AG09319 (cell line): Measurements from ENCODE around the gene TMEM115.

Experiments
- DNase-seq: peaks from one replicate; pipeline ENCODE4 v3.0.0-alpha.2; 2010; ENCODE audit warnings: low read depth; ENCODE audit errors: extremely low read depth
- CTCF ChIP-seq: IDR thresholded peaks from 2 replicates; pipeline ENCODE4 v1.5.1; 2011; ENCODE audit warnings: low read depth, mild to moderate bottlenecking, inconsistent platforms, low read length, moderate library complexity

The TMEM115 gene

GRCh38 chr3:50351323-50351697, 8.0 kb downstream of the TMEM115 start:
- TF ChIP-seq CTCF = no peak
- no peak for DNase-seq

DNA sequence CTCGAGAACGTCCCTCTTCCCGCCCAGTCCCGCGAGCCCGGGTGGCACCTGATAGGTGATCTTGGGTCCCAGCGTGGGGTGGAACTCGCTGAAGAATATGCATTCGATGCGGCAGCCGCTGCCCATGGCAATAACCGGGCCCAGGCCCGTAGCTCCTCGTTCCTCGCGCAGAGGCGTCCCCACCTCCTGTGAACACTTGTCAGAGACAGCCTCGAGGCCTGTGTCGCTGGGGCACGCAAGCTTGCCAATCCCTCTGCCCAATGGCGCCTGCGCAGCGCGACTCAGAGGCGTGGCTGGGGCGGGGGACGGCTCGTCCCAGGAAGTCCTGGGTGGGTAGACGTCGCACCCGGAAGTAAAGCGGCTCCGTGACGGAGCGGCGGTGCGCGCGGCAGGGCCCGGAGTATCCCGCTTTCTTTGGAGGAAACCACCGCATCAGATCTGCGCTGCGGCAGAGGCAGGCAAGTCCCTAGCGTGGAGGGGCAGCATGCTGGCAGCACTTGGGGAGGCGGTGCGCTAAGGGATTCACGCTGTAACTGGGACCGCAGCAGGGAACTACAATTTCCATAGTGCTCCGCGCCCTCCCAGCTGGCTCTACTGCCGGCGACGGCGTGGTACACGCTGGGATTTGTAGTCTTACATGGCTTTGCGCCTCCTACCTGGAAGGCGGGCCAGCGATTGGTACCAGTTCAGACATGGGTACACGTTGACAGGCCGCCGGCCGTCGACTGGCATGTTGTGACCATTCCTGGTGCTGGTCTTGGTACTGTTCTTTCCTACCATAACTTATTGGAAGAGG, 8.6 kb downstream of the TMEM115 start, which contains the start of the genes CYB561D2 and NPRL2:
Gene CYB561D2 (plus strand): TSS at position 336 of the 796 bp plus-strand sequence. CDS start 572 bp downstream, outside the sequence.
Gene NPRL2 (minus strand): TSS at position 249 of the 796 bp plus-strand sequence. CDS start 123 bp downstream, at position 126.
- DNase-seq = peak; percentile 76
- no peak for TF ChIP-seq CTCF

- no peak for TF ChIP-seq CTCF
- DNase-seq = no peak
Measured at GRCh38 chr3:50350213-50350526, 9.2 kb downstream of the TMEM115 start.

GRCh38 chr3:50347187-50347813, 12.0 kb downstream of the TMEM115 start:
- DNase-seq = peak; percentile 41
- TF ChIP-seq CTCF = peak; percentile 65

GRCh38 chr3:50345586-50346234, 13.6 kb downstream of the TMEM115 start, which contains the start of gene ZMYND10:
Gene ZMYND10, minus strand, starts transcription at chr3:50345732. Its CDS starts 153 bp downstream, at chr3:50345579.
- no peak for TF ChIP-seq CTCF
- no peak for DNase-seq

- no peak for DNase-seq
- no peak for TF ChIP-seq CTCF
Measured at GRCh38 chr3:50345008-50345407, 14.3 kb downstream of the TMEM115 start.
